Measurements from ENCODE around the gene DOLK.

DOLK gene

GRCh38 chr9:128933731-128934130 is 13.7 kb downstream of the DOLK start:
- no peak for DNase-seq (ENCODE audit: low read depth)

GRCh38 chr9:128929560-128929959 is 17.8 kb downstream of the DOLK start:
- no peak for DNase-seq (ENCODE audit: low read depth)

GRCh38 chr9:128928624-128929023 is 18.8 kb downstream of the DOLK start:
- no peak for DNase-seq (ENCODE audit: low read depth)

- DNase-seq (ENCODE audit: low read depth), result no peak
Measured at GRCh38 chr9:128927731-128928411, 19.5 kb downstream of the DOLK start.

GRCh38 chr9:128923493-128923883 is 23.9 kb downstream of the DOLK start:
- no peak for DNase-seq (ENCODE audit: low read depth)

GRCh38 chr9:128921881-128922763 is 25.3 kb downstream of the DOLK start:
- no peak for DNase-seq (ENCODE audit: low read depth)

- DNase-seq (ENCODE audit: low read depth), result peak; percentile 36
Measured at GRCh38 chr9:128920381-128921058, 26.9 kb downstream of the DOLK start, which contains the start of gene PHYHD1. PHYHD1 (plus strand) TSS chr9:128920982; CDS start chr9:128922324, 1,342 bp downstream.

GRCh38 chr9:128919402-128920089 is 27.9 kb downstream of the DOLK start:
- no peak for DNase-seq (ENCODE audit: low read depth)

- no peak for DNase-seq (ENCODE audit: low read depth)
Measured at GRCh38 chr9:128918921-128919320, 28.5 kb downstream of the DOLK start.

GRCh38 chr9:128917151-128917849 is 30.1 kb downstream of the DOLK start:
- no peak for DNase-seq (ENCODE audit: low read depth)

GRCh38 chr9:128916745-128917144 is 30.7 kb downstream of the DOLK start:
- no peak for DNase-seq (ENCODE audit: low read depth)

GRCh38 chr9:128916204-128916603 is 31.2 kb downstream of the DOLK start:
- no peak for DNase-seq (ENCODE audit: low read depth)

- no peak for DNase-seq (ENCODE audit: low read depth)
Measured at GRCh38 chr9:128913995-128914772, 33.2 kb downstream of the DOLK start.

- DNase-seq (ENCODE audit: low read depth), result no peak
Measured at GRCh38 chr9:128913048-128913900, 34.1 kb downstream of the DOLK start.

GRCh38 chr9:128912270-128912853 is 35.0 kb downstream of the DOLK start:
- DNase-seq (ENCODE audit: low read depth), result peak; percentile 80

GRCh38 chr9:128911529-128912035 is 35.8 kb downstream of the DOLK start:
- peak; percentile 53 for DNase-seq (ENCODE audit: low read depth)

GRCh38 chr9:128910906-128911305 is 36.5 kb downstream of the DOLK start:
- DNase-seq (ENCODE audit: low read depth), result no peak

- no peak for DNase-seq (ENCODE audit: low read depth)
Measured at GRCh38 chr9:128909859-128910258, 37.5 kb downstream of the DOLK start.

- no peak for DNase-seq (ENCODE audit: low read depth)
Measured at GRCh38 chr9:128908372-128908771, 39.0 kb downstream of the DOLK start.

Measured in HS-5 (cell line).